ENCODE results near the gene SPATS2.

Gene SPATS2

GRCh38 chr12:49502590-49502989 lies 135.3 kb downstream of the SPATS2 start:
- H3K9ac ChIP-seq (ENCODE audit: low read length) = no peak overlapping the region
- no peak overlapping the region for H3K4me2 ChIP-seq (ENCODE audit: low read depth, low read length, poor library complexity, severe bottlenecking)
- no peak overlapping the region for H3K27ac ChIP-seq (ENCODE audit: low read depth, low read length)
- no peaks in the 10 kb centered on the region for H3K9me3 ChIP-seq (ENCODE audit: insufficient read depth, low read length)
- no peak overlapping the region for H2AFZ ChIP-seq (ENCODE audit: low read depth, low read length, severe bottlenecking)
- no peaks in the 10 kb centered on the region for H3K27me3 ChIP-seq (ENCODE audit: low read length)
- H3K79me2 ChIP-seq (ENCODE audit: insufficient read depth, low read length) = no peaks in the 10 kb centered on the region
- peaks cover 7% of the 10 kb centered on the region; the same call in 1 of the 2 replicates for H3K36me3 ChIP-seq (ENCODE audit: low read length)
- H3F3A ChIP-seq (ENCODE audit: insufficient read depth) = no peaks in the 10 kb centered on the region
- no peak overlapping the region for H3K4me3 ChIP-seq (ENCODE audit: insufficient read depth, low read length, poor library complexity, severe bottlenecking)
- H3K9me2 ChIP-seq (replicated peaks; ENCODE audit: insufficient read depth, low read length) = no peaks in the 10 kb centered on the region
- TF ChIP-seq EZH2phosphoT487 (conservative IDR thresholded peaks at IDR 0.05; ENCODE audit: low read length) (no peak), CTCF (IDR thresholded peaks at IDR 0.05; ENCODE audit: insufficient read depth, low read length, poor library complexity, severe bottlenecking) (no peak)
- H4K20me1 ChIP-seq (ENCODE audit: low read depth, low read length) = no peaks in the 10 kb centered on the region

GRCh38 chr12:49503674-49504180 lies 136.5 kb downstream of the SPATS2 start:
- Histone ChIP-seq H3K27ac (ENCODE audit: low read depth, low read length) (no peak overlapping the region), H3K9ac (ENCODE audit: low read length) (no peak overlapping the region), H3F3A (ENCODE audit: insufficient read depth) (no peaks in the 10 kb centered on the region), H4K20me1 (ENCODE audit: low read depth, low read length) (no peaks in the 10 kb centered on the region), H3K79me2 (ENCODE audit: insufficient read depth, low read length) (no peaks in the 10 kb centered on the region), H3K27me3 (ENCODE audit: low read length) (no peaks in the 10 kb centered on the region), H3K9me2 (replicated peaks; ENCODE audit: insufficient read depth, low read length) (no peaks in the 10 kb centered on the region), H3K4me3 (ENCODE audit: insufficient read depth, low read length, poor library complexity, severe bottlenecking) (no peak overlapping the region), H2AFZ (ENCODE audit: low read depth, low read length, severe bottlenecking) (no peak overlapping the region), H3K36me3 (ENCODE audit: low read length) (peaks cover 7% of the 10 kb centered on the region; the same call in 1 of the 2 replicates), H3K4me2 (ENCODE audit: low read depth, low read length, poor library complexity, severe bottlenecking) (no peak overlapping the region), H3K9me3 (ENCODE audit: insufficient read depth, low read length) (no peaks in the 10 kb centered on the region)
- no peak for TF ChIP-seq EZH2phosphoT487 (conservative IDR thresholded peaks at IDR 0.05; ENCODE audit: low read length)
- no peak for TF ChIP-seq CTCF (IDR thresholded peaks at IDR 0.05; ENCODE audit: insufficient read depth, low read length, poor library complexity, severe bottlenecking)

GRCh38 chr12:49505672-49506071 lies 138.4 kb downstream of the SPATS2 start:
- Histone ChIP-seq H2AFZ (ENCODE audit: low read depth, low read length, severe bottlenecking) (no peak overlapping the region), H4K20me1 (ENCODE audit: low read depth, low read length) (no peaks in the 10 kb centered on the region), H3F3A (ENCODE audit: insufficient read depth) (no peaks in the 10 kb centered on the region), H3K9me3 (ENCODE audit: insufficient read depth, low read length) (no peaks in the 10 kb centered on the region), H3K4me3 (ENCODE audit: insufficient read depth, low read length, poor library complexity, severe bottlenecking) (no peak overlapping the region), H3K4me2 (ENCODE audit: low read depth, low read length, poor library complexity, severe bottlenecking) (no peak overlapping the region), H3K36me3 (ENCODE audit: low read length) (peaks cover 7% of the 10 kb centered on the region; the same call in 1 of the 2 replicates), H3K9ac (ENCODE audit: low read length) (no peak overlapping the region), H3K79me2 (ENCODE audit: insufficient read depth, low read length) (no peaks in the 10 kb centered on the region), H3K27ac (ENCODE audit: low read depth, low read length) (no peak overlapping the region), H3K27me3 (ENCODE audit: low read length) (no peaks in the 10 kb centered on the region), H3K9me2 (replicated peaks; ENCODE audit: insufficient read depth, low read length) (no peaks in the 10 kb centered on the region)
- no peak for TF ChIP-seq CTCF (IDR thresholded peaks at IDR 0.05; ENCODE audit: insufficient read depth, low read length, poor library complexity, severe bottlenecking)
- no peak for TF ChIP-seq EZH2phosphoT487 (conservative IDR thresholded peaks at IDR 0.05; ENCODE audit: low read length)

All from SU-DHL-6 (cell line).